SKM-1 treated with dmso at 0.1 percent for 144 hours (cell line): ENCODE results near the gene DEPDC5.

Source experiments
- DNase-seq: peaks from one replicate; lab custom pipeline; 2025; ENCODE audit not compliant: unreplicated experiment; lab: John Stamatoyannopoulos, UW

DEPDC5 gene

DNA sequence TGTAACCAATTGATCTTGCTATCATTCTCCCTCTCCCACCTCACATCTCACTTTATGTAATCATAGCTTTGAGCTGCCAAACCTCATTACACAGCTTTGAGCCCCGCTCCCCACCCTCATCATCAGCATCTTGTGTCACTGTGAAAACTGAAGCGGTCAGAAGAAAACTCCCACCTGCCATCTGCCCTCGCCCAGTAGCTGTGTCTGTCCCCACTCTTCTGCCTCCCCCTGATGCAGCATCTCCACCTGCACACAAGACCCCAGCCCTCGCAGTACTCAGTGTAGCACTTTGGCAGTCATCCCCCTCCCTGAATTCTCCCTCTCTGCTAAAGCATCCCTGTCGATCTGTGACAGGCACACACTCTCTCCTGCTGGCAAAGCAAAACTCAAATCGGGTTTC, 130.2 kb downstream of the DEPDC5 start:
- DNase-seq, result no peak

DNA sequence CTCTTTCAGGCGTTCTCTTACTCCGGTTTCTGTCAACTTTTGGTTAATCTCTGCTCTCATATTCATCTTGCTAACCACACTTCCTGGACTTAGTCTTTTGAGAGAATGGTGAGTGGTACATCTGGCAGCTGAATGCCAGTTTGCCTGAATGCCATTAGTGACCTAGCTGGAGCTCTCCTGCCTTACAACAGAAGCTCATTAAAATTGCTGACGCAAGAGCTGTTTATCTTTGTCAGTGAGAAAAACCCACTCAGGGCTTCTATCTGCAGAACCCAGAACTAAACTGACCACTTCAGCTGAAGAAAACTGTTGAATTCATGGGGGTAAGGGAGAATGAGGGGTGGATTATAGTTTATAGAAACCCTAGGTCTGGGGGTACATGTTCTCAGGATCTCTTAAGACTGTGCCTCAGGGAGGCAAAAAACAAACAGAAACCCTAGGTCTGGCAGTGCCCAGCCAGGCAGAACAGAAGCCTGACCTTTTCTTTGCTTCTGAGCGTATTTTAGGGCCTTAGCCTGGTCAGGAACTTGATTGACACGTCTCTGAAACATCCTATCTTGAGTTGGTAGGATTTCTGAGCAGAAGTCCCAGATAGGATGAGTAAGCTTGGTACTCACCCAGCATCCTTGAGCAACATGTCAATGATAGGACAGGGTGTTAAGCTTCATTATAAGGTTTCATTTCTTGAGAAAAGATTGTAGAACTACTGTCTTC, 137.7 kb downstream of the DEPDC5 start:
- no peak for DNase-seq

- no peak for DNase-seq
Observed at GRCh38 chr22:31892080-31892433, 138.2 kb downstream of the DEPDC5 start.

DNA sequence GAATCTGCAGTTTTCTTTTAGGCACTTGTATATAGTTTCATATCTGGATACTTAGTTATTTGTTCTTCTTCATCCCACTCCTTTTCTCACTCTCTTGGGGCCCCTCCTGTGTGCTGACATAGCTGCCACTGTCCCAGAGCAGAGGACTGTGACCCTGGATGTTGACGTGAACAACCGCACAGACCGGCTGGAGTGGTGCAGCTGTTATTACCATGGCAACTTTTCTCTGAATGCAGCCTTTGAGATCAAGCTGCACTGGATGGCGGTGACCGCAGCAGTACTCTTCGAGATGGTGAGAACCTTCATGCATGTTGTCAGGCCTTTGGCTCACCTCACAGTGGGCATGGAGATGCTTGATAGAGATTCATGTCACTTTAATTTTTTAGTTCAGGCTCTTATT, 139.6 kb downstream of the DEPDC5 start:
- no peak for DNase-seq

GRCh38 chr22:31895411-31896123, 141.7 kb downstream of the DEPDC5 start:
- no peak for DNase-seq

GRCh38 chr22:31896472-31896871, 142.7 kb downstream of the DEPDC5 start:
- DNase-seq, result no peak

DNA sequence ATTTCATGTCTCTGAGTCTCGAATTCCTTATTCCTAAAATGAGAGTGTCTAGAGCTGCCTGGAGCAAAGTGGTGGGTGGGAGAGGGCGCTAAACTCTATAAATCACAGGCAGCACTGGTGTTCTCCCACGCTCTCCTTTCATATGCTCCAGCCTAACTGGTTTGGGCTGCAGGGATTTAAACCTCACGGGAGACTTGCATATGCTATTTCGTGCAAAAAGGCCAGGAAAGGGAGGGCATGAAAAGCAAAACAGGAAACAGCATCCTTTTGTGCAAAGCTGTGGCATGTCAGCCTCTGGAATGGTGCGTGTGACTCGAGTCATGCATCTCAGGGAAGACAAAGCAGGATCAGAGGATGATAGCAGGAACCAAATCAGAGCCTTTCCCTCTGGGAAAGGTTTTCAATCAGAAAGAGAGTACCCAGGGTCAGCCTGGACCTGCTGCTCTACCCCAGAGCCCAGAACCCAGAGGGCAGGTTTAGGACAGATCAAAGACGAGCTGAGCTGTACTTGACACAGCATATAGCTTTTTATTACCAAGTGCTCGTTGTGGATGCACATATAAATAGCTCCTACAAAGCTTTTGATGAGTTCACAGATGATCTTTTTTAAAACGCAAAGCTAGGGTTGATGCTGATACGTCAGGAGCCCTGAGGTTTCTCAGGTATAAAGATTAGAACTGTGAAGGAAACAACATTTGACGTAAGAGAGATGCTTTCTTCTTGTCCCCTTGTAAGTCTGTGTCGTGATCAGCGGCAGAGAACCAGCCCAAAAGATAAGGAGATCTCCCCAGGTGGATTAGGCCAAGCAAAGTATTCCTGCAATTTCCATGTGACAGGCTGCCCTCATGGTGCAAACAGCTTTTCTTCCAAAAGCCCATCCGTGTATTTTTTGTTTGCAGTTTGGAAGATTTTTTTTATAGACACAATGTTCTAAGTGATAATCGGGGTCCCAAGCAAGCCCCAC, 144.3 kb downstream of the DEPDC5 start:
- no peak for DNase-seq

DNA sequence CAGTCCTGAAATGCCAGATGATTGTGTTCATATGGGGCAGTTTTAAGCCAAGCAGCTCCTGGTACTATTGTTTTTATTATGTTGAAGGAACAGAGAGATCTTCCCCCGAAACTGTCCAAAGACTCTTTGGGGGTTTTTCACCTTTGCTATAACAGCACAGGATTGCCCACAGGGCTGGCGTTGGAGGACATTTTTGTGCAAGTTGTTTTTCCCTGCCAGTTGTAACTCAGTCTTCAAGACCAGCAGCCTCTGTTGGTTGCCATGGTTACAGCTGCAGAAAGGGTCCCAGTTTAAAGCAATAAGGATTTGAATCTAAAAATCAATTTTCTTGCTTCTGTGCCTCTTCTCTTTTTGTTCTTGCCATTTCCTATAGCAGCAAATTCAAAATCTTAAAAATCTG, 145.1 kb downstream of the DEPDC5 start:
- DNase-seq, result no peak

- no peak for DNase-seq
Observed at GRCh38 chr22:31899669-31900068, 145.8 kb downstream of the DEPDC5 start.

DNA sequence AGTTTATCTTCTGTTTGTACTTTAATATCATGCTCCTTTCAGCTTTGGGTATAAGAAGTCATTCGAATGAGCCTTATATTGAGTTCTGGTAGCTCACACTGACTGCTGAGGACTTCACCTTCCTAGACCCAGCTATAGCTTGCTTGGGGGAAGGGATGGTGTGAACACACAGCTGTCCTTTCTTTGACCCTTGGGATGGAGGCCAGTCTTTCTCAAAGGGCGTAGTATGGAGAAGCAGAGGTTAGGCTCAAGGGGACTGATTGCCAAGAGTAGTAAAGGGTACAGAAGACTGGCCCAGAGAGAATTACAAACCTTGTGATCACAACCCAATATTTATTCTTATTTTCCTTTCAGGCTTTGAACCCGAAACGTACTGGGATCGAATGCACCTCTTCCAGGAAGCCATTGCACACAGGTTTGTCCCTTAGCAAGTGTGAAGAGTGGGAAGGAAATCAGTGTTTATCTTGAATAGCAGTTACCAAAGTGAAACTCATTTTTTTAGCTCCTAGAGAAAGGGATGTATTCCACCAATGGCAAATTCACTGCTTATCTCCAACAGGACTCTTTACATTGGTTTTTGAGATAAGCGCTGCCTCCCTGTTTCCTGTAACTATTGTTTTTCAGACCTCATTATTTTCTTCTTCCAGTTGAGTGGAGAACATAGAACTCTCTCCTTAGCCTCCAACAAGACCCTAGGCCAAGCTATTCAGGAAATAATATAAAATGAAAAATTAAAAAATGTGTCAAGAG, 147.7 kb downstream of the DEPDC5 start:
- DNase-seq, result no peak

DNA sequence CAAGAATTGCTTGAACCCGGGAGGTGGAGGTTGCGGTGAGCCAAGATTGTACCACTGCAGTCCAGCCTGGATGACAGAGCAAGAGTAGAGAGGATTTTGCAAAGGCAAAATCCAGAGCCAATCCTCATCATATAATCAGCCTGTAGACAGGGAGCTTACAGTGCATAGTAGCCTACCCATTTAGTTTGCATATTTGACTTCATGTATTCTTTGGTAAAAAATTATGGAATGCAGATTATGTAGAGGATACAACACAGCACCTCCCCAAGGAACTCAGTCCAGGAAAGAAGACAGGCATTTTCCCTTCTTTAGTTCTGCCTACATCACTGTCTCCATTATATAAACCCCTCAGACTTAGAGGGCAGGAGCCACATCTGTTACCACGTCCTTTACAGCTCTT, 150.8 kb downstream of the DEPDC5 start:
- no peak for DNase-seq

DNA sequence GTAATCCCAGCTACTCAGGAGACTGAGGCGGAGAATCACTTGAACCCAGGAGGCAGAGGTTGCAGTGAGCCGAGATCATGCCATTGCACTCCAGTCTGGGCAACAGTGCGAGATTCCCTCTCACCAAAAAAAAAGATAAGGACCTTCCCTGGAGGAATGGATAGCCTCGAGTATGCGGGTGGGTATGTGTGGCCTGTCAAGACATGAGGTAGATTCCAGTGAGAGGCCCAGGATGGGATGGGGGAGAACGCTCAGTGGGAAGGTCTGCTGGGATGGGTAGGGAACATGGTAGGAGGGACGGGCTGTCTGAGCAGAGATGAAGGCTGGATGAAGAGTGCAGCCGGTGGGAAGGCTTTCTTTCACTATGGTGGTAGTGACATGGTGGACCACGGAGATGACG, 151.5 kb downstream of the DEPDC5 start:
- no peak for DNase-seq

GRCh38 chr22:31906086-31906485, 152.3 kb downstream of the DEPDC5 start:
- DNase-seq, result no peak

GRCh38 chr22:31906569-31906968, 152.8 kb downstream of the DEPDC5 start:
- DNase-seq, result no peak

- no peak for DNase-seq
Observed at GRCh38 chr22:31909977-31910376, 156.2 kb downstream of the DEPDC5 start.

- no peak for DNase-seq
Observed at GRCh38 chr22:31911565-31912406, 158.0 kb downstream of the DEPDC5 start.

GRCh38 chr22:31912407-31912743, 158.6 kb downstream of the DEPDC5 start:
- no peak for DNase-seq

DNA sequence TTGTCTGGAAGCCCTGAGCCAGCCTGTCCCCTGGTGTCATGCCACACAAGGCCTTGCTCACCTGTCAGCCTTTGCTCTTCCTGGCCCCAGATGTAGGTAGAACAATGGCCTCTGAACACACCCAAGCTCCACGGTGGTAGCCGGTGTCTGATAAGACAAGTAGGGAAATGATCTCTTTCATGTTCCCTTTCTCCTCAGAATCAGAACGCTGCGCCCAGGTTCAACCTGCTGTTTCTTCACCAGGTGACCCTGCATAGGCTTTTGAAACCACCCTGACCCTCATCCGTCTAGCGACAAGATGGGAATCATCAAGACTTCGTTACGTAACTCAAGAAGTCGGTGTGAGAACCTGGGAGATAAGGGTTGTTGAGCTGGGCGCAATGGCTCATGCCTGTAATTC, 161.8 kb downstream of the DEPDC5 start:
- DNase-seq, result no peak

- DNase-seq, result peak; percentile 28
Observed at GRCh38 chr22:31917227-31917921, 163.6 kb downstream of the DEPDC5 start.

DNA sequence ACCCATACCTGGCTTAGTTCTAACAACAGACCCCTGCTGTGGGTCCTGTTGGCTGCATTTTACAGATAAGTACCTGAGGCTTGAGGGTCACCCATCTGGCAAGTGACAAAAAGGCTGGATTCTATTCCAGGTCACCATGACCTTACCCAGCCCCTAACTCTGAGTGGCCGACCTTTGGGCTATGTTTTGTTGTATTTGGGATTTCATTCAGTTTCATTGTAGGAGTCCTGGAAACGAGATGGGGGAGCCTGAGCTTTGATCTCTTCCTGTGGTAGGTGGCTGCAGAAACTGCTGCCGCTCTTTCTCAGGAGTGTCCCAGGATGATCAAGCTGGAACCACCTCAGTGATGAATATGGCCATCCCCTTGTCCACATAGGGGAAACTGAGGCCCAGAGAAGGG, 165.9 kb downstream of the DEPDC5 start:
- no peak for DNase-seq
